HepG2 (cell line): ENCODE measurements around the gene KIF24. TPM values are rescaled to one million over a fixed set of nuclear protein-coding genes. Genes with fewer than 3 reads are reported as not detected.

Experiments
- ESRRA ChIP-seq: sonication (generic); formaldehyde crosslinking; IDR thresholded peaks from 2 replicates; pipeline ENCODE4 v1.5.1; 2020; ENCODE audit warnings: mild to moderate bottlenecking, low read depth, missing genetic modification reagents
- GFI1 ChIP-seq: sonication (generic); formaldehyde crosslinking; IDR thresholded peaks from 2 replicates; pipeline ENCODE4 v1.5.0; 2020; ENCODE audit warnings: missing genetic modification reagents, mild to moderate bottlenecking, borderline replicate concordance
- HNF4A ChIP-seq: sonication (generic); formaldehyde crosslinking; IDR thresholded peaks from 2 replicates; pipeline ENCODE4 v1.4.0; 2020; ENCODE audit warnings: missing genetic modification reagents
- HOXD1 ChIP-seq: sonication (generic); formaldehyde crosslinking; IDR thresholded peaks from 2 replicates; pipeline ENCODE4 v1.5.0; 2020; ENCODE audit warnings: missing genetic modification reagents
- NR2C2 ChIP-seq: sonication (generic); formaldehyde crosslinking; IDR thresholded peaks from 2 replicates; pipeline ENCODE4 v1.4.0; 2020; ENCODE audit warnings: missing genetic modification reagents, mild to moderate bottlenecking, moderate library complexity, borderline replicate concordance
- RBM39 ChIP-seq: fragments of 200-400 bp; formaldehyde crosslinking; IDR thresholded peaks from one replicate; pipeline ENCODE4 v1.6.1; 2018; ENCODE audit warnings: antibody characterized with exemption, mild to moderate bottlenecking, low read depth, low read length; ENCODE audit not compliant: poor library complexity, severe bottlenecking
- TCF7L2 ChIP-seq: IDR thresholded peaks from 2 replicates; pipeline ENCODE4 v1.6.1; 2011; ENCODE audit warnings: mild to moderate bottlenecking, low read depth, low read length, moderate library complexity
- ZC3H13 ChIP-seq: sonication (generic); formaldehyde crosslinking; IDR thresholded peaks from 2 replicates; pipeline ENCODE4 v1.8.1; 2023; ENCODE audit warnings: mild to moderate bottlenecking, missing genetic modification reagents, moderate library complexity
- ZNF20 ChIP-seq: sonication (generic); formaldehyde crosslinking; IDR thresholded peaks from 2 replicates; pipeline ENCODE4 v1.4.0; 2020; ENCODE audit warnings: mild to moderate bottlenecking, moderate library complexity, missing genetic modification reagents
- ZNF282 ChIP-seq: fragments of 450-650 bp; IDR thresholded peaks from 2 replicates; pipeline ENCODE4 v1.6.1; 2018; ENCODE audit not compliant: partially characterized antibody
- ZNF317 ChIP-seq: sonication (generic); formaldehyde crosslinking; IDR thresholded peaks from 2 replicates; pipeline ENCODE4 v1.5.0; 2020; ENCODE audit warnings: mild to moderate bottlenecking, missing genetic modification reagents
- ZNF33B ChIP-seq: sonication (generic); formaldehyde crosslinking; IDR thresholded peaks from 2 replicates; pipeline ENCODE4 v1.5.1; 2020; ENCODE audit warnings: mild to moderate bottlenecking, missing genetic modification reagents
- ZNF646 ChIP-seq: sonication (generic); formaldehyde crosslinking; IDR thresholded peaks from 2 replicates; pipeline ENCODE4 v1.9.0; 2021; ENCODE audit warnings: mild to moderate bottlenecking, missing genetic modification reagents
- ZNF761 ChIP-seq: sonication (generic); formaldehyde crosslinking; conservative IDR thresholded peaks from 2 replicates; pipeline ENCODE4 v1.4.0; 2020; ENCODE audit warnings: mild to moderate bottlenecking, missing genetic modification reagents
- ZNF788 ChIP-seq: sonication (generic); formaldehyde crosslinking; IDR thresholded peaks from 2 replicates; pipeline ENCODE4 v1.5.0; 2020; ENCODE audit warnings: mild to moderate bottlenecking, missing genetic modification reagents, borderline replicate concordance
- ZSCAN25 ChIP-seq: sonication (generic); formaldehyde crosslinking; IDR thresholded peaks from 2 replicates; pipeline ENCODE4 v1.8.0; 2022; ENCODE audit warnings: mild to moderate bottlenecking, missing genetic modification reagents
- polyA plus RNA-seq, 8 experiments: library from polyadenylated mRNA; depleted of rRNA in 3 of 8; stranded (reverse) in 7 of 8; unstranded in 1 of 8; fragments of >200 nt; fragmentation: Illumina TruSeq in 4 of 8; extraction: Trizol in 4 of 8; gene quantifications; 2 replicates each; pipeline versions ENCODE4 v1.2.1 to v1.2.3, GENCODE V29; 2011 to 2016; ENCODE audit warnings: low read depth in 4 of 8, missing spikeins in 1 of 8, mixed read lengths in 1 of 8; ENCODE audit not compliant: insufficient read depth in 1 of 8
- total RNA-seq, 5 experiments: library from RNA; depleted of rRNA; stranded (reverse); fragments of >200 nt; fragmentation: Illumina TruSeq; extraction: Trizol; gene quantifications; 2 replicates each; pipeline ENCODE4 v1.2.3, GENCODE V29; 2016; ENCODE audit warnings: low read depth in 1 of 5
- TF ChIP-seq, protein P1 (sequence below): sonication (generic); formaldehyde crosslinking; IDR thresholded peaks from 2 replicates; pipeline ENCODE4 v1.4.0; 2020; ENCODE audit warnings: mild to moderate bottlenecking, missing genetic modification reagents
- TF ChIP-seq, protein P2 (sequence below): sonication (generic); formaldehyde crosslinking; IDR thresholded peaks from 2 replicates; pipeline ENCODE4 v1.5.1; 2020; ENCODE audit warnings: mild to moderate bottlenecking, moderate library complexity, missing genetic modification reagents
- TF ChIP-seq, protein P3 (sequence below): sonication (generic); formaldehyde crosslinking; IDR thresholded peaks from 2 replicates; pipeline ENCODE4 v1.4.0; 2020; ENCODE audit warnings: missing genetic modification reagents

Gene KIF24
- total and polyA plus RNA-seq, 2 of the 13 experiments (the other 11 are each of a cell fraction or from before 2014, with no cell fraction given): 1.1 to 3.0 TPM

- TF ChIP-seq ZNF761 (no peak), RBM39 (no peak), HOXD1 (CRISPR knock-in tag) (no peak), ZNF317 (CRISPR knock-in tag) (no peak), ZNF20 (CRISPR knock-in tag) (no peak), HNF4A (peak; percentile 17), ZNF282 (no peak), ZSCAN25 (CRISPR knock-in tag) (no peak), NR2C2 (CRISPR knock-in tag) (peak; percentile 38; the same call in 1 of the 2 replicates), ZNF788 (CRISPR knock-in tag) (peak; percentile 30; the same call in 1 of the 2 replicates), ZNF33B (CRISPR knock-in tag) (no peak), ZC3H13 (no peak), GFI1 (peak; percentile 36; the same call in 1 of the 2 replicates), ESRRA (CRISPR knock-in tag) (0 out of 2 replicates have a peak, but pooled peaks have one; percentile 27), TCF7L2 (no peak), ZNF646 (no peak)
- TF ChIP-seq, protein P1, sequence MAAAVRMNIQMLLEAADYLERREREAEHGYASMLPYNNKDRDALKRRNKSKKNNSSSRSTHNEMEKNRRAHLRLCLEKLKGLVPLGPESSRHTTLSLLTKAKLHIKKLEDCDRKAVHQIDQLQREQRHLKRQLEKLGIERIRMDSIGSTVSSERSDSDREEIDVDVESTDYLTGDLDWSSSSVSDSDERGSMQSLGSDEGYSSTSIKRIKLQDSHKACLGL (CRISPR knock-in tag): no peak
- TF ChIP-seq, protein P2, sequence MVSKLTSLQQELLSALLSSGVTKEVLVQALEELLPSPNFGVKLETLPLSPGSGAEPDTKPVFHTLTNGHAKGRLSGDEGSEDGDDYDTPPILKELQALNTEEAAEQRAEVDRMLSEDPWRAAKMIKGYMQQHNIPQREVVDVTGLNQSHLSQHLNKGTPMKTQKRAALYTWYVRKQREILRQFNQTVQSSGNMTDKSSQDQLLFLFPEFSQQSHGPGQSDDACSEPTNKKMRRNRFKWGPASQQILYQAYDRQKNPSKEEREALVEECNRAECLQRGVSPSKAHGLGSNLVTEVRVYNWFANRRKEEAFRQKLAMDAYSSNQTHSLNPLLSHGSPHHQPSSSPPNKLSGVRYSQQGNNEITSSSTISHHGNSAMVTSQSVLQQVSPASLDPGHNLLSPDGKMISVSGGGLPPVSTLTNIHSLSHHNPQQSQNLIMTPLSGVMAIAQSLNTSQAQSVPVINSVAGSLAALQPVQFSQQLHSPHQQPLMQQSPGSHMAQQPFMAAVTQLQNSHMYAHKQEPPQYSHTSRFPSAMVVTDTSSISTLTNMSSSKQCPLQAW: no peak; the same call in 1 of the 2 replicates
- TF ChIP-seq, protein P3, sequence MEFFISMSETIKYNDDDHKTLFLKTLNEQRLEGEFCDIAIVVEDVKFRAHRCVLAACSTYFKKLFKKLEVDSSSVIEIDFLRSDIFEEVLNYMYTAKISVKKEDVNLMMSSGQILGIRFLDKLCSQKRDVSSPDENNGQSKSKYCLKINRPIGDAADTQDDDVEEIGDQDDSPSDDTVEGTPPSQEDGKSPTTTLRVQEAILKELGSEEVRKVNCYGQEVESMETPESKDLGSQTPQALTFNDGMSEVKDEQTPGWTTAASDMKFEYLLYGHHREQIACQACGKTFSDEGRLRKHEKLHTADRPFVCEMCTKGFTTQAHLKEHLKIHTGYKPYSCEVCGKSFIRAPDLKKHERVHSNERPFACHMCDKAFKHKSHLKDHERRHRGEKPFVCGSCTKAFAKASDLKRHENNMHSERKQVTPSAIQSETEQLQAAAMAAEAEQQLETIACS (CRISPR knock-in tag): no peak
Observed at GRCh38 chr9:34346873-34347799, 18.1 kb upstream of the KIF24 start (continued).
